Colon (tissue), 2 donors: ENCODE results near the gene SMPDL3B.

ENCODE experiments used
- FAIRE-seq: peaks from 2 replicates; lab custom pipeline; 2012; peaks lifted over from hg19 to GRCh38; lab: Jason Lieb, UNC
- donor health status: control.
- donor health status: control.

The SMPDL3B gene

GRCh38 chr1:27934818-27935549, at the start of gene SMPDL3B:
TSS of gene SMPDL3B (plus strand) at chr1:27935000. CDS start at chr1:27935184, 184 bp downstream.
- no peak for FAIRE-seq

GRCh38 chr1:27885114-27885528, 49.7 kb upstream of the SMPDL3B start:
- no peak for FAIRE-seq

GRCh38 chr1:27885621-27886352, 49.0 kb upstream of the SMPDL3B start:
- FAIRE-seq, result no peak

- FAIRE-seq, result no peak
Measured at GRCh38 chr1:27886353-27886679, 48.5 kb upstream of the SMPDL3B start.

- no peak for FAIRE-seq
Measured at GRCh38 chr1:27886744-27887143, 48.1 kb upstream of the SMPDL3B start.

GRCh38 chr1:27887215-27888021, 47.4 kb upstream of the SMPDL3B start:
- no peak for FAIRE-seq

GRCh38 chr1:27889506-27889905, 45.3 kb upstream of the SMPDL3B start:
- FAIRE-seq, result no peak

- FAIRE-seq, result no peak
Measured at GRCh38 chr1:27891196-27891889, 43.5 kb upstream of the SMPDL3B start.

- FAIRE-seq, result no peak
Measured at GRCh38 chr1:27894521-27894920, 40.3 kb upstream of the SMPDL3B start.

- FAIRE-seq, result no peak
Measured at GRCh38 chr1:27906759-27907158, 28.0 kb upstream of the SMPDL3B start.

- FAIRE-seq, result no peak
Measured at GRCh38 chr1:27912429-27912828, 22.4 kb upstream of the SMPDL3B start.

- FAIRE-seq, result no peak
Measured at GRCh38 chr1:27915082-27915575, 19.7 kb upstream of the SMPDL3B start.

- FAIRE-seq, result no peak
Measured at GRCh38 chr1:27922272-27922671, 12.5 kb upstream of the SMPDL3B start.

- no peak for FAIRE-seq
Measured at GRCh38 chr1:27928216-27928954, 6.4 kb upstream of the SMPDL3B start.

- FAIRE-seq, result no peak
Measured at GRCh38 chr1:27931184-27931583, 3.6 kb upstream of the SMPDL3B start.

- no peak for FAIRE-seq
Measured at GRCh38 chr1:27931759-27932158, 3.0 kb upstream of the SMPDL3B start.

- FAIRE-seq, result no peak
Measured at GRCh38 chr1:27935721-27936120, 921 bp downstream of the SMPDL3B start.

- no peak for FAIRE-seq
Measured at GRCh38 chr1:27936370-27936769, 1.6 kb downstream of the SMPDL3B start.

GRCh38 chr1:27937524-27937836, 2.7 kb downstream of the SMPDL3B start:
- no peak for FAIRE-seq

GRCh38 chr1:27938488-27938887, 3.7 kb downstream of the SMPDL3B start:
- FAIRE-seq, result no peak

GRCh38 chr1:27940297-27940696, 5.5 kb downstream of the SMPDL3B start:
- FAIRE-seq, result no peak
